Activated T-helper 1 cell treated with anti-CD3 and anti-CD28 coated beads, Interleukin-2, amount 50 U/mL, for 16 hours (primary cell): ENCODE measurements around the gene HOXA10.
A peak's percentile ranks its signal among the peaks of the same experiment; 100 is the strongest.

Experiments
- DNase-seq, 2 donors: peaks; one replicate each; pipeline ENCODE4 v3.0.0-alpha.2; 2020; ENCODE audit warnings: low read depth in 1 of 2, low spot score in 1 of 2

HOXA10 gene

GRCh38 chr7:27180431-27181420 lies 6.6 kb upstream of the HOXA10 start:
- DNase-seq, result peak in 1 of 2 donors; percentile 0

GRCh38 chr7:27179503-27180430 lies 5.6 kb upstream of the HOXA10 start:
- peak; percentile 28 to 37 for DNase-seq

DNA sequence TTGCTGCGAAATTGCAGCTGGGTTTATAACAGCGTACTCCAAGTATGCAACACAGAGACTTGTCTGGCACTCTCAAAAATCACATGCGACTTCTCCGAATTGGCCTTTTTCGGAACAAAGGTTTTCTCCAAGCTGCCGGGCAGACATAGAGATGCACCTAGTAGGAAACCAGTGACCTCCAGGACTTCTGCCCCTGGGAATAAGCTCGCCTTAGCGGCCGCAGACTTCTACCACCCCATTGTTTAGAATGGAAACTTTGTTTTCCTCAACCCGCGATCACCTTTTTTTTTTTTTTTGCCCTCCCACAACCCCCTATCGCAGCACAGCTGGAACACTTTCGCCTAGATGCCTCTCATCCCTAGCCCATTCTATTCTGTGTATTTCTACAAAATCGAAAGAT lies 4.9 kb upstream of the HOXA10 start:
- no peak for DNase-seq

GRCh38 chr7:27178366-27178765 lies 4.2 kb upstream of the HOXA10 start:
- no peak for DNase-seq

GRCh38 chr7:27177795-27178320 lies 3.7 kb upstream of the HOXA10 start:
- DNase-seq, result no peak

DNA sequence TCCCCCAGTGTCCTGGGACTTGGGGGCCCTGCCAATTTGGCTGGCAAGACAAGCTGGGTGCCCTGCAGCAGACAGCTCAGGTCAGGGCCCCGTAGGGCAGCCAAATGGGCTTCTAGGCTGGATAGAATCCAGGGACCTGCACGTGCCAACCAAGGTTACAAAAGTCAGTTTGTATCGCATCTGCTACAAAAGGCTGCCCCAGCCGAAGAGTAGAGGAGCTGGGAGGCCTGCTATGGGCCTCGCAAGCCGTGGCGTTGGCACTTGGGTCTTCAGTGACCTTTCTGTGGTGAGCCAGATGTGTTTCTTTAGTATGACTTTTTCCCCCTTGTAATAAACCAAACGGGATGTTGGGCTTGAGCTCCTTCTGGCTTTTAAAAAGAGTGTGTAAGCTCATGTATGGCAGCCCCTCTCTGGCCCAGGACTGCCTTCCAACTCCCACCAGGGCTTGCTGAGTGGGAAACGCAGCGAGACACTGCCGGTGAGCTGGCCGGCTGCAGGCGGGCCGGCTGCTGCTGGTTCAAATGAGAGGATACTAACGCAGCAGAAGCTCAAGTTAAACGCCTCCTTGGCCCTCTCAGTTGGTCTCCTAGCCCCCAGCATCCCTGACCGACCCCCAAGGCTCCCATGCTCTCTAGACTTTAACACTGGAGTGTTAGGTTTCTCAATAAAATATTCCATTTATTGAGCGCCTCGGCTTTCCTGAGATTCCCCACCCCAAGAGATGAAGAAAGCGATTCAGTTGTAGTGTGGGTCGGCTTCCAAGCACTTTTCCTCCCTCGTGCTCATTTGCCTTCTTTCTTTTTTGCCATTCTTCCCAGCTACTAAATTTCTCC lies 3.1 kb upstream of the HOXA10 start:
- peak in 1 of 2 donors; percentile 2 for DNase-seq

DNA sequence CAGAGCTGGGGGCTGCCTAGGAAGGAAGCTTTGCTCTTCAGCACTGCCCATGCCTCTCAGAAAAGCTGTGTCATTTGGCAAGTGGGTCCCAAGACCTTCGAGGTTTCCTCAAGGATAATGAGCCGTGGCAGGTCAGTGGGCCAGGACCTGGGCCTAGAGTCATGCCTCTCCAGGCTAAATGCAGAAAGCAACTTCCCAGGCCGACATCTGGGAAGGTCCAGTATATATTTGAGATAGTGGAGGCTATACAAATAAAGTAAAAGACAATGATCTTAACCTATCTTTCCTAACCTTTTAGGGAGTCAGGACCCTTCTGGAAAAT lies 2.4 kb upstream of the HOXA10 start:
- DNase-seq, result no peak

DNA sequence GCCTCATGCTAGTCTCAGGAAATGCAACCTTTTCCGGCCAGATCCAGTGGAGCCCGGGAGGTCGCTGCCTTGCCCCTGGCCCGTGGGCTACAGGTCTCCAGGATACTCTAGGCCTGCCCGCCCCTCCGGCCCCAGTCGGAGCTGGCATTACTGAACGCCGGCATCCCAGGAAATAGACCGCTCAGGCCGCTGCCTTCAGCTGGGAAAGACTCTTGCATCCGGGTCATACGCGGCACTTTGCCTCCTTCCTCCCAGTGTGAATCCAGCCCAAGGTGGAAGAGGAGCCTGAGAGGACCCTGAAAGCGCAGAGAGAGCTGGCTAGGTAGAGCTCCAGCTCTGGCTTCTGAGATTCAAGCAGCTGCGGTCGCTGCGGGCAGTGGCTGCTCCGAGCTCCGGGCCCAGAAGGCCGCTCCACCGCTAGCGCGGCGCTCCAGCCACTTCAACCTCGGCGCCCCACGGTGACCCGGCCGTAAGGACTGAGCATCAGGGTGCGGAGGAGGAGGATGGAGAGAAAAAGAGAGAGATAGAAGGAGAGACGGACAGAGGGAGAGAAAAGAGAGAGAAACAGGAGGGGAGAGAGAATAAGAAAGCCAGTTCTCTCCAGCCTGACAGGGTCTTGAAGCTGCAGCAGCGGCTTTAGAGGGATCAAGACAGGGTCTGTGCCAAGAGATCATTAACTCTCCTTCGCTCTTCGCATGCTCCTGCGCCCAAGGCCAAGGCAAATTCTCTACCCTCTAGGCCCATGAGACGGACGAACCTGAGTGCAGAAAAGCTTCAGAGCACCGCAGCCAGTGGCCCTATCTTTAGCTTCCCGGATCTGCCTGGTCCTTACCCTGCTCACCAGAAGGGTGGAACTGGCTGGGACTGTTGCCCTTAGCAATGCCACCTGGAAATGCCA lies 1.8 kb upstream of the HOXA10 start:
- DNase-seq, result peak in 1 of 2 donors; percentile 0

- no peak for DNase-seq
Measured at GRCh38 chr7:27174874-27175625, 930 bp upstream of the HOXA10 start.

- peak in 1 of 2 donors; percentile 3 for DNase-seq
Measured at GRCh38 chr7:27173511-27173955, 587 bp downstream of the HOXA10 start.

GRCh38 chr7:27172823-27173510 lies 1.2 kb downstream of the HOXA10 start:
- DNase-seq, result peak in 1 of 2 donors; percentile 3

DNA sequence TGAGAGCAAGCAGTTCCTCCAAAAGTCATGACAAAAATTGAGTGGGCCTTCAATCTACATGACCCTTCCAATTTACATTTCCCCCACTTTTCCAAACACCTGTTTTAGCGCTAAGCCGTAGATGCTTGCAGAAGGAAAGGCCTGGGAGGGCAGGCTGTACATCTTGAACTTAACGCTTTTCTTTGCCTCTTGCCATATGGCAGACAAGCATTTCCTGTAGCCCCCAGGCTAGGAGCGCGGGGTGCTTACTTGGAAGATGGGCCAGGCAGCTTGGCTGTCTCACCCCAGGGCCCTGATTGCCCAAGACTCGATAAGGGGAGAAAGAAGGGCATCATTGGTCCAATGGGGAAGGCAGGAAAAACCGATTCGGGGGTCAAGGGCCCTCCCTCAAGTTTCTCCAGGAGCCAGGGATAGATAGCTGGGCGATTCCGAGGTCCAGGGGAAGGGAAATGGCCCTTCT lies 1.8 kb downstream of the HOXA10 start:
- peak in 1 of 2 donors; percentile 3 for DNase-seq

DNA sequence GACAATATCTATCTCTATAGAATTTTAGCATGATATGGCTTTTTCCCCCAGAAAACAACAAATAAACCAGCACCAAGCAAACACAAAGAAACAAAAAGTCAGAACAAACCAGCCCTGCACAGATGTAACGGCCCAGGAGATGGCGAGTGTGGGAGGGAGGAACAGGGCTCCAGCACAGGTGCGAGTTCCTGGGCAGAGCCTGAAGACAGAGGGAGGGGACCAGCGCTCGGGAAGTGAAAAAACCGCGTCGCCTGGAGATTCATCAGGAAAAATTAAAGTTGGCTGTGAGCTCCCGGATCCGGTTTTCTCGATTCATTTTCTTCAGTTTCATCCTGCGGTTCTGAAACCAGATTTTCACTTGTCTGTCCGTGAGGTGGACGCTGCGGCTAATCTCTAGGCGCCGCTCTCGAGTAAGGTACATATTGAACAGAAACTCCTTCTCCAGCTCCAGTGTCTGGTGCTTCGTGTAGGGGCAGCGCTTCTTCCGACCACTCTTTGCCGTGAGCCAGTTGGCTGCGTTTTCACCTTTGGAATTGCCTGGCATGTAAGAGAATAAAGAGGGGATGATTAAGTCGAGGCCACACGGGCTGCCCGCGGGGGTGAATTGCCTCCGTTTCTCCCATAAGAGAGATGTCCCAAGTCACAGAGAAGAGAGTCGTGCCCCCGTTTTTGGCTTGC lies 2.3 kb downstream of the HOXA10 start:
- peak in 1 of 2 donors; percentile 1 for DNase-seq

- DNase-seq, result no peak
Measured at GRCh38 chr7:27171325-27171636, 2.8 kb downstream of the HOXA10 start.

GRCh38 chr7:27170426-27171324 lies 3.4 kb downstream of the HOXA10 start:
- DNase-seq, result no peak

GRCh38 chr7:27169658-27170425 lies 4.3 kb downstream of the HOXA10 start:
- DNase-seq, result no peak
